Type B pancreatic cell (in vitro differentiated cells): ENCODE data around the gene DELE1. TPM values are rescaled to one million over a fixed set of nuclear protein-coding genes. Genes with fewer than 3 reads are reported as not detected.

ENCODE experiments used
- DNase-seq: peaks from one replicate; pipeline ENCODE4 v3.0.0; 2021; ENCODE audit warnings: mixed read lengths; ENCODE audit not compliant: unreplicated experiment; ENCODE audit errors: extremely low spot score
- H3K27ac Mint-ChIP-seq: 2 replicates; pipeline ENCODE4 v1.8.0; 2021; ENCODE audit warnings: mild to moderate bottlenecking, mixed read lengths
- H3K27me3 Mint-ChIP-seq: 2 replicates; pipeline ENCODE4 v1.8.0; 2021; ENCODE audit warnings: mixed read lengths
- H3K36me3 Mint-ChIP-seq: 2 replicates; pipeline ENCODE4 v1.8.0; 2021; ENCODE audit warnings: mixed read lengths
- H3K4me1 Mint-ChIP-seq: one replicate; pipeline ENCODE4 v1.8.0; 2021; ENCODE audit warnings: mixed read lengths; ENCODE audit not compliant: unreplicated experiment
- H3K4me3 Mint-ChIP-seq: 2 replicates; pipeline ENCODE4 v1.8.0; 2021; ENCODE audit warnings: mild to moderate bottlenecking, mixed read lengths
- H3K9me3 Mint-ChIP-seq: 2 replicates; pipeline ENCODE4 v1.8.0; 2021; ENCODE audit warnings: mixed read lengths
- CTCF ChIP-seq: fragments of 200-600 bp; sonication (generic); conservative IDR thresholded peaks from 2 replicates; pipeline ENCODE4 v1.5.0; 2021; ENCODE audit warnings: antibody characterized with exemption, mild to moderate bottlenecking
- total RNA-seq: library from RNA; stranded (reverse); gene quantifications from 2 replicates; pipeline ENCODE4 v1.2.1, GENCODE V29; 2021; ENCODE audit warnings: low replicate concordance

DELE1 gene
- total RNA-seq, 1 donor from 2014 or later, result 67.9 TPM

- H3K27ac Mint-ChIP-seq, result no peak overlapping the region
- peaks cover 5% of the 10 kb centered on the region for H3K27me3 Mint-ChIP-seq
- peaks cover 5% of the 10 kb centered on the region for H3K4me1 Mint-ChIP-seq
- no peak overlapping the region for H3K4me3 Mint-ChIP-seq
- DNase-seq, result no peak
- H3K9me3 Mint-ChIP-seq, result no peaks in the 10 kb centered on the region
- no peak for TF ChIP-seq CTCF
- no peaks in the 10 kb centered on the region for H3K36me3 Mint-ChIP-seq
Measured at GRCh38 chr5:141952020-141952419, 28.3 kb downstream of the DELE1 start.

GRCh38 chr5:141954194-141954593 is 30.5 kb downstream of the DELE1 start:
- Mint-ChIP-seq H3K27ac (no peak overlapping the region), H3K4me3 (no peak overlapping the region), H3K27me3 (peaks cover 9% of the 10 kb centered on the region), H3K9me3 (no peaks in the 10 kb centered on the region), H3K36me3 (no peaks in the 10 kb centered on the region), H3K4me1 (no peaks in the 10 kb centered on the region)
- no peak for TF ChIP-seq CTCF
- DNase-seq, result no peak

- Mint-ChIP-seq H3K4me3 (no peak overlapping the region), H3K36me3 (no peaks in the 10 kb centered on the region), H3K4me1 (peaks cover 10% of the 10 kb centered on the region), H3K9me3 (no peaks in the 10 kb centered on the region), H3K27ac (no peak overlapping the region), H3K27me3 (peaks cover 4% of the 10 kb centered on the region)
- DNase-seq, result no peak
- TF ChIP-seq CTCF, result no peak
Measured at GRCh38 chr5:141957367-141957996, 33.8 kb downstream of the DELE1 start.

- no peak for DNase-seq
- TF ChIP-seq CTCF, result no peak
- no peak within 1 kb of the TSS for H3K27ac Mint-ChIP-seq
- H3K4me1 Mint-ChIP-seq, result peaks cover 10% of the 10 kb centered on the region
- H3K9me3 Mint-ChIP-seq, result no peaks in the 10 kb centered on the region
- no peak within 1 kb of the TSS for H3K4me3 Mint-ChIP-seq
- peaks cover 4% of the 10 kb centered on the region for H3K27me3 Mint-ChIP-seq
- no peaks in the 10 kb centered on the region for H3K36me3 Mint-ChIP-seq
Measured at GRCh38 chr5:141958113-141958512, 34.4 kb downstream of the DELE1 start, which contains the start of gene PCDH12. Gene PCDH12 (minus strand): TSS chr5:141958202. CDS start chr5:141957851, 351 bp downstream.

- no peak overlapping the region for H3K27ac Mint-ChIP-seq
- DNase-seq, result no peak
- peaks cover 10% of the 10 kb centered on the region for H3K4me1 Mint-ChIP-seq
- no peak for TF ChIP-seq CTCF
- H3K27me3 Mint-ChIP-seq, result peaks cover 4% of the 10 kb centered on the region
- no peaks in the 10 kb centered on the region for H3K36me3 Mint-ChIP-seq
- H3K9me3 Mint-ChIP-seq, result no peaks in the 10 kb centered on the region
- no peak overlapping the region for H3K4me3 Mint-ChIP-seq
Measured at GRCh38 chr5:141958546-141959172, 35.0 kb downstream of the DELE1 start.
